Endothelial cell of umbilical vein (primary cell): ENCODE results near the gene CTSZ. TPM values are rescaled to one million over a fixed set of nuclear protein-coding genes. Genes with fewer than 3 reads are reported as not detected.

Experiments used
- BruUV-seq: library from RNA; stranded (reverse); fragments of 400-500 nt; replicated peaks from 2 replicates; lab custom pipeline; 2021; lab: Mats Ljungman, UMichigan
- CTCF ChIA-PET: fragments of 300-600, 350-600 bp; sonication (Branson Sonifier 250); formaldehyde crosslinking; loops from one replicate; lab custom pipeline; 2021; ENCODE audit warnings: antibody characterized with exemption, inconsistent platforms; lab: Charles Lee
- POLR2A ChIA-PET: fragments of 300-600, 350-600 bp; sonication (Branson Sonifier 250); formaldehyde crosslinking; loops from one replicate; lab custom pipeline; 2021; ENCODE audit warnings: antibody characterized with exemption, inconsistent platforms; lab: Charles Lee
- DNase-seq: peaks from one replicate; pipeline ENCODE4 v3.0.0-alpha.2; 2011; ENCODE audit warnings: low read depth, low spot score
- FAIRE-seq: peaks from 2 replicates; lab custom pipeline; 2011; peaks lifted over from hg19 to GRCh38; lab: Jason Lieb, UNC
- H2AFZ ChIP-seq: 2 replicates; pipeline ENCODE4 v1.6.0; 2012; ENCODE audit warnings: low read depth, low read length, control low read depth, inconsistent platforms
- H3K27ac ChIP-seq: 2 replicates; pipeline ENCODE4 v1.5.1; 2011; ENCODE audit warnings: low read depth, mild to moderate bottlenecking, control low read depth, low read length, moderate library complexity; ENCODE audit not compliant: insufficient read depth
- H3K27me3 ChIP-seq, 2 experiments: 2 replicates each; pipeline versions ENCODE4 v1.6.0 to v1.6.1; 2011; ENCODE audit warnings: low read length in 2 of 2, mixed read lengths in 1 of 2; ENCODE audit not compliant: control insufficient read depth in 2 of 2, insufficient read depth in 2 of 2
- H3K36me3 ChIP-seq, 2 experiments: 2 replicates in 1 of 2; 3 replicates in 1 of 2; pipeline ENCODE4 v1.5.1; 2011; ENCODE audit warnings: low read length in 2 of 2, mild to moderate bottlenecking in 1 of 2, moderate library complexity in 1 of 2; ENCODE audit not compliant: control insufficient read depth in 2 of 2, insufficient read depth in 2 of 2; ENCODE audit errors: extremely low read depth in 1 of 2
- H3K4me1 ChIP-seq: 3 replicates; pipeline ENCODE4 v1.5.1; 2011; ENCODE audit warnings: mild to moderate bottlenecking, low read length; ENCODE audit not compliant: control insufficient read depth, insufficient read depth; ENCODE audit errors: extremely low read depth
- H3K4me2 ChIP-seq: 2 replicates; pipeline ENCODE4 v1.6.1; 2011; ENCODE audit warnings: low read length, control low read depth, mixed read lengths; ENCODE audit not compliant: insufficient read depth
- H3K4me3 ChIP-seq, 3 experiments: fragments of 200-600 bp in 1 of 3; sonication (generic), shearing (Covaris generic) in 1 of 3; replicated peaks in 1 of 3; 2 replicates each; pipeline ENCODE4 v1.5.1; 2011 to 2016; ENCODE audit warnings: control low read depth in 3 of 3, low read length in 3 of 3, mild to moderate bottlenecking in 2 of 3, inconsistent platforms in 1 of 3, low read depth in 1 of 3, moderate library complexity in 1 of 3; ENCODE audit not compliant: insufficient read depth in 1 of 3
- H3K79me2 ChIP-seq: 2 replicates; pipeline ENCODE4 v1.6.0; 2012; ENCODE audit warnings: low read length, inconsistent platforms; ENCODE audit not compliant: control insufficient read depth, insufficient read depth
- H3K9ac ChIP-seq: replicated peaks from 2 replicates; pipeline ENCODE3; 2011; ENCODE audit warnings: low read length, control low read depth; ENCODE audit not compliant: insufficient read depth; ENCODE audit errors: extremely low read depth
- H3K9me1 ChIP-seq: replicated peaks from 3 replicates; pipeline ENCODE4 v1.6.0; 2011; ENCODE audit warnings: mild to moderate bottlenecking, low read length; ENCODE audit not compliant: control insufficient read depth, insufficient read depth; ENCODE audit errors: extremely low read depth
- H3K9me3 ChIP-seq: replicated peaks from 2 replicates; pipeline ENCODE4 v1.5.1; 2012; ENCODE audit warnings: low read length, inconsistent platforms; ENCODE audit not compliant: control insufficient read depth, insufficient read depth
- H4K20me1 ChIP-seq: replicated peaks from 2 replicates; pipeline ENCODE3; 2011; ENCODE audit warnings: mild to moderate bottlenecking, low read length; ENCODE audit not compliant: control insufficient read depth, insufficient read depth; ENCODE audit errors: extremely low read depth
- EZH2 ChIP-seq: IDR thresholded peaks from 2 replicates; pipeline ENCODE4 v1.6.1; 2012; ENCODE audit warnings: borderline replicate concordance, low read depth, mild to moderate bottlenecking, moderate library complexity, low read length, inconsistent platforms; ENCODE audit not compliant: severe bottlenecking
- FOS ChIP-seq: IDR thresholded peaks from 2 replicates; pipeline ENCODE4 v1.6.1; 2011; ENCODE audit warnings: mild to moderate bottlenecking, low read length, moderate library complexity, borderline replicate concordance; ENCODE audit not compliant: insufficient read depth
- GATA2 ChIP-seq: IDR thresholded peaks from 2 replicates; pipeline ENCODE4 v1.7.0; 2011; ENCODE audit warnings: low read depth, mild to moderate bottlenecking, moderate library complexity, mixed read lengths, low read length; ENCODE audit not compliant: insufficient read length, insufficient read depth
- JUN ChIP-seq: IDR thresholded peaks from 2 replicates; pipeline ENCODE4 v1.6.1; 2011; ENCODE audit warnings: borderline replicate concordance, low read depth; ENCODE audit not compliant: insufficient read length, insufficient read depth
- MYC ChIP-seq: IDR thresholded peaks from one replicate; pipeline ENCODE4 v1.6.1; 2011; ENCODE audit warnings: mild to moderate bottlenecking, low read depth, low read length
- POLR2A ChIP-seq: IDR thresholded peaks from 2 replicates; pipeline ENCODE4 v1.6.1; 2012; ENCODE audit warnings: low read depth, mild to moderate bottlenecking, control low read depth, low read length
- POLR2AphosphoS5 ChIP-seq: IDR thresholded peaks from 2 replicates; pipeline ENCODE4 v1.6.1; 2012; ENCODE audit warnings: low read depth, mild to moderate bottlenecking, control low read depth, low read length, moderate library complexity; ENCODE audit not compliant: insufficient read depth
- dilution Hi-C: fragments of 300-500 bp; cut with MboI; formaldehyde crosslinking; loops from one replicate; pipeline ENCODE4 v1.15.0; 2019; ENCODE audit warnings: low sequenced_read_pairs; ENCODE audit not compliant: extremely low pct_ligation_motif_present
- intact Hi-C: fragments of 100-400 bp; cut with micrococcal nuclease; formaldehyde crosslinking; loops from one replicate; pipeline ENCODE4 v1.10.0; 2022
- polyA plus RNA-seq, 4 experiments: library from polyadenylated mRNA; depleted of rRNA in 3 of 4; stranded (reverse) in 3 of 4; unstranded in 1 of 4; fragments of >200 nt; gene quantifications; 2 replicates each; pipeline versions ENCODE4 v1.2.1 to v1.2.3, GENCODE V29; 2011 to 2012; ENCODE audit warnings: missing spikeins in 1 of 4
- total RNA-seq: library from RNA; stranded (reverse); gene quantifications from 2 replicates; pipeline ENCODE4 v1.2.3, GENCODE V29; 2021
- TF ChIP-seq, protein P1 (sequence below): IDR thresholded peaks from 2 replicates; pipeline ENCODE4 v1.6.1; 2011; ENCODE audit not compliant: insufficient read depth, insufficient read length
- TF ChIP-seq, protein P2 (sequence below), 2 donors: IDR thresholded peaks; 1 replicate in 1 of 2; 2 replicates in 1 of 2; pipeline ENCODE4 v1.5.1; 2011; ENCODE audit warnings: low read length in 2 of 2, mild to moderate bottlenecking in 2 of 2, moderate library complexity in 2 of 2, control low read depth in 1 of 2, inconsistent platforms in 1 of 2, low read depth in 1 of 2; ENCODE audit not compliant: insufficient read depth in 1 of 2; ENCODE audit errors: extremely low read depth in 1 of 2

The CTSZ gene
- total and polyA plus RNA-seq, 2 donors (not counting 3 experiments of a cell fraction or from before 2014, with no cell fraction given), result 304 to 387 TPM

DNA sequence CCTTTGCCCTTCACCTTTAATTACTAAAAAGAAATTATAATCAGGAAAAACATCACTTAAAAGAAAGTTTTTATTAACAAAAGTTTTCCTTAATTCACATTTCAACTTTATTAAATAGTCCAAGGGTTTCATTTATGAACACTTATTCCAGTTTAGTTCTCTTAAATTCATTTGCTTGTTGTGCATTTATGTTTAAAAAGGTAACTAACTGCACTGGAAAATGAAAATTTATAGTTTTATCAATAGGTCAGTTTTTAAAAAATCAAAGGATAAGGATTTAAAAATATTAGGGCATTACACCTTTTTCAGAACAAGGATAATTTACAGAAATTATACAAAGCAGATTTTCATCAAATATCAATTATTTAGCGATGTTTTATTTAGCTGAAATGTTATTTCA lies 26.0 kb upstream of the CTSZ start:
- POLR2A ChIA-PET, result interaction anchor here (1.3 kb wide), 1 partner anchor 29 kb away, joined by 3 read pairs; no protein-coding TSS in a partner anchor
- intact Hi-C loops, result loop anchor here (5.0 kb wide), 1 partner anchor 36 kb away; no protein-coding TSS in a partner anchor

More for the DNA sequence above, 26.0 kb upstream of the CTSZ start:
- TF ChIP-seq POLR2AphosphoS5 (no peak), FOS (no peak), POLR2A (no peak), GATA2 (no peak), JUN (no peak), EZH2 (no peak), MYC (no peak)
- TF ChIP-seq, protein P1, sequence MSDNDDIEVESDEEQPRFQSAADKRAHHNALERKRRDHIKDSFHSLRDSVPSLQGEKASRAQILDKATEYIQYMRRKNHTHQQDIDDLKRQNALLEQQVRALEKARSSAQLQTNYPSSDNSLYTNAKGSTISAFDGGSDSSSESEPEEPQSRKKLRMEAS, result no peak
- TF ChIP-seq, protein P2, sequence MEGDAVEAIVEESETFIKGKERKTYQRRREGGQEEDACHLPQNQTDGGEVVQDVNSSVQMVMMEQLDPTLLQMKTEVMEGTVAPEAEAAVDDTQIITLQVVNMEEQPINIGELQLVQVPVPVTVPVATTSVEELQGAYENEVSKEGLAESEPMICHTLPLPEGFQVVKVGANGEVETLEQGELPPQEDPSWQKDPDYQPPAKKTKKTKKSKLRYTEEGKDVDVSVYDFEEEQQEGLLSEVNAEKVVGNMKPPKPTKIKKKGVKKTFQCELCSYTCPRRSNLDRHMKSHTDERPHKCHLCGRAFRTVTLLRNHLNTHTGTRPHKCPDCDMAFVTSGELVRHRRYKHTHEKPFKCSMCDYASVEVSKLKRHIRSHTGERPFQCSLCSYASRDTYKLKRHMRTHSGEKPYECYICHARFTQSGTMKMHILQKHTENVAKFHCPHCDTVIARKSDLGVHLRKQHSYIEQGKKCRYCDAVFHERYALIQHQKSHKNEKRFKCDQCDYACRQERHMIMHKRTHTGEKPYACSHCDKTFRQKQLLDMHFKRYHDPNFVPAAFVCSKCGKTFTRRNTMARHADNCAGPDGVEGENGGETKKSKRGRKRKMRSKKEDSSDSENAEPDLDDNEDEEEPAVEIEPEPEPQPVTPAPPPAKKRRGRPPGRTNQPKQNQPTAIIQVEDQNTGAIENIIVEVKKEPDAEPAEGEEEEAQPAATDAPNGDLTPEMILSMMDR (IDR thresholded peaks at IDR 0.05; ENCODE audit: extremely low read depth in 1 of 2, insufficient read depth in 1 of 2, low read depth in 1 of 2, low read length in 2 of 2), result no peak
- Histone ChIP-seq H3K27me3 (no peaks in the 10 kb centered on the region), H3K9ac (no peak overlapping the region), H3K4me3 (peak overlapping the region in 1 of 3 experiments; percentile 76), H3K9me1 (no peaks in the 10 kb centered on the region), H3K9me3 (no peaks in the 10 kb centered on the region), H4K20me1 (no peaks in the 10 kb centered on the region), H2AFZ (no peak overlapping the region), H3K27ac (peak overlapping the region; percentile 79), H3K36me3 (peaks cover 17 to 35% of the 10 kb centered on the region in 2 experiments), H3K4me2 (peak overlapping the region; percentile 88), H3K4me1 (peaks cover 39% of the 10 kb centered on the region), H3K79me2 (peaks cover 46% of the 10 kb centered on the region)
- CTCF ChIA-PET, result interaction anchor here (0.8 to 2.2 kb wide), 6 partner anchors 12 to 165 kb away, joined by 3 to 10 read pairs (median 6); no protein-coding TSS in a partner anchor
- no TSS peak for BruUV-seq
- dilution Hi-C loops, result no loop called here
- FAIRE-seq (no peak), DNase-seq (no peak)
